Endothelial cell of hepatic sinusoid (primary cell): ENCODE measurements around the gene SEL1L2.

Experiments
- in situ Hi-C: cut with HindIII; loops from 2 replicates; pipeline ENCODE4 v1.10.0; 2017; ENCODE audit warnings: low sequenced_read_pairs

SEL1L2 gene

GRCh38 chr20:13822459-13822858, 168.0 kb downstream of the SEL1L2 start:
- in situ Hi-C loops: no loop called here

- in situ Hi-C loops: no loop called here
Measured at GRCh38 chr20:13821876-13822275, 168.5 kb downstream of the SEL1L2 start.

- in situ Hi-C loops: no loop called here
Measured at GRCh38 chr20:13819885-13820645, 170.3 kb downstream of the SEL1L2 start.

- in situ Hi-C loops: no loop called here
Measured at GRCh38 chr20:13817342-13817741, 173.1 kb downstream of the SEL1L2 start.

- in situ Hi-C loops: no loop called here
Measured at GRCh38 chr20:13816757-13817156, 173.7 kb downstream of the SEL1L2 start.

GRCh38 chr20:13814672-13815071, 175.7 kb downstream of the SEL1L2 start:
- in situ Hi-C loops: no loop called here

- in situ Hi-C loops: no loop called here
Measured at GRCh38 chr20:13813910-13814309, 176.5 kb downstream of the SEL1L2 start.

DNA sequence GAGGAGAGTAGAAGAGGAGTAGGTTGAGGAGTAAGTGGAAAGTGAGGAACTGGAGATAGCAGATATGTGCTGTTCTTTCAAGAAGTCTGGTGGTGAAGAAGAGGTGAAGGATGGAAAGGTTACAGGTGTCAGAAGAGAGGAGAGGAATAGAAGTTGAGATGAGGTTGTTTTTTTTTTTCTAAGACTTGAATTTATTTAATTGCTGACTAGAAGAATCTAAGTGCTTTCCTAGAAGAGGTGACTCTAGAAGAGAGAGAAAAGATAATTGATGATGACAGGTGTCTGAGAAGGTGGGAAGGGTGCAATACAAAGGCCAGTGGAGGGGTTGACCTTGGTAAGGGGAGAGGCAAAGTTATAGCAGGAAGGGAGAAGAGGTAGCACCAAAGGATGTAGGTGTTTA, 180.0 kb downstream of the SEL1L2 start:
- in situ Hi-C loops: no loop called here

GRCh38 chr20:13809855-13810254, 180.6 kb downstream of the SEL1L2 start:
- in situ Hi-C loops: no loop called here

- in situ Hi-C loops: no loop called here
Measured at GRCh38 chr20:13809373-13809772, 181.0 kb downstream of the SEL1L2 start.

DNA sequence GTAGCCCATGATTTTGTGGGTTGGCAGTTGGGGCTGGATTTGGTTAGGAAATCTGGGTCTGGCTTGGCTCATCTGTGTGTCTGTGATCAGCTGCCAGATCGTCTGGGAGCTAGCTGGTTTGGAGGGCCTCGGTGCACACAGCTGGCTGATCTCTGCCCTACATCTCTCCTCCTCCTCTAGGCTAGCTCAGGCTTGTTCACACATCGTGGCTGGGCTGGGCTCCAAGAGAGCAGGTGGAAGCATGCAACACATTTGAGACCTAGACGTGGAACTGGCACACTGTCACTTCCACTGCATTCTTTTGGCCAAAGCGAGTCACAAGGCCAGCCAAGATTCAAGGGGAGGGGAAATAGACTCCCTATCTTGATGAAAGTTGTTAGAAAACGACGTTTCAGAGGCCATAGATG, 189.7 kb downstream of the SEL1L2 start:
- in situ Hi-C loops: no loop called here

- in situ Hi-C loops: no loop called here
Measured at GRCh38 chr20:13799974-13800373, 190.4 kb downstream of the SEL1L2 start.
